ENCODE measurements around the gene NRXN3.

Gene NRXN3

GRCh38 chr14:78152201-78153063, 17.7 kb upstream of the NRXN3 start:
- H3K9me3 Mint-ChIP-seq: peaks cover 0 to 6% of the 10 kb centered on the region in 2 donors
- no peak overlapping the region for H3K4me3 Mint-ChIP-seq
- H3K27me3 Mint-ChIP-seq: peaks cover 0 to 26% of the 10 kb centered on the region in 2 donors
- H3K27ac Mint-ChIP-seq: no peak overlapping the region
- DNase-seq (no peak), ATAC-seq (replicated peaks) (no peak)
- no peaks in the 10 kb centered on the region for H3K36me3 Mint-ChIP-seq (ENCODE audit: insufficient read depth)
- H3K4me1 Mint-ChIP-seq (ENCODE audit: low read depth in 2 of 2): no peaks in the 10 kb centered on the region

GRCh38 chr14:78153064-78153341, 17.2 kb upstream of the NRXN3 start:
- Mint-ChIP-seq H3K4me1 (ENCODE audit: low read depth in 2 of 2) (no peaks in the 10 kb centered on the region), H3K4me3 (no peak overlapping the region), H3K36me3 (ENCODE audit: insufficient read depth) (no peaks in the 10 kb centered on the region), H3K27me3 (peaks cover 0 to 26% of the 10 kb centered on the region in 2 donors), H3K27ac (no peak overlapping the region), H3K9me3 (peaks cover 0 to 4% of the 10 kb centered on the region in 2 donors)
- ATAC-seq (replicated peaks): no peak
- no peak for DNase-seq

- Mint-ChIP-seq H3K4me3 (no peak overlapping the region), H3K4me1 (ENCODE audit: low read depth in 2 of 2) (no peaks in the 10 kb centered on the region), H3K36me3 (ENCODE audit: insufficient read depth) (no peaks in the 10 kb centered on the region), H3K27me3 (peaks cover 3 to 26% of the 10 kb centered on the region in 2 donors), H3K9me3 (peaks cover 0 to under 1% of the 10 kb centered on the region in 2 donors), H3K27ac (no peak overlapping the region)
- no peak for ATAC-seq (replicated peaks)
- DNase-seq: no peak
Measured at GRCh38 chr14:78154827-78155226, 15.3 kb upstream of the NRXN3 start.

GRCh38 chr14:78156196-78156595, 14.0 kb upstream of the NRXN3 start:
- Mint-ChIP-seq H3K27ac (no peak overlapping the region), H3K4me1 (ENCODE audit: low read depth in 2 of 2) (no peaks in the 10 kb centered on the region), H3K27me3 (peaks cover 6 to 26% of the 10 kb centered on the region in 2 donors), H3K9me3 (peaks cover 0 to 1% of the 10 kb centered on the region in 2 donors), H3K4me3 (no peak overlapping the region), H3K36me3 (ENCODE audit: insufficient read depth) (no peaks in the 10 kb centered on the region)
- ATAC-seq (replicated peaks) (no peak), DNase-seq (no peak)

- Mint-ChIP-seq H3K36me3 (ENCODE audit: insufficient read depth) (no peaks in the 10 kb centered on the region), H3K9me3 (peaks cover 0 to 1% of the 10 kb centered on the region in 2 donors)
- no peak for ATAC-seq (replicated peaks)
Measured at GRCh38 chr14:78157494-78158437, 12.4 kb upstream of the NRXN3 start.

GRCh38 chr14:78162202-78162601, 8.0 kb upstream of the NRXN3 start:
- Mint-ChIP-seq H3K27me3 (peaks cover 19 to 39% of the 10 kb centered on the region in 2 donors), H3K4me1 (ENCODE audit: low read depth in 2 of 2) (no peaks in the 10 kb centered on the region), H3K36me3 (ENCODE audit: insufficient read depth) (no peaks in the 10 kb centered on the region), H3K4me3 (no peak overlapping the region), H3K27ac (no peak overlapping the region), H3K9me3 (peaks cover 0 to 1% of the 10 kb centered on the region in 2 donors)
- no peak for ATAC-seq (replicated peaks)
- no peak for DNase-seq

More at GRCh38 chr14:78157494-78158437, 12.4 kb upstream of the NRXN3 start:
- no peak for DNase-seq
- Mint-ChIP-seq H3K4me1 (ENCODE audit: low read depth in 2 of 2) (no peaks in the 10 kb centered on the region), H3K4me3 (no peak overlapping the region), H3K27me3 (peaks cover 18 to 33% of the 10 kb centered on the region in 2 donors), H3K27ac (no peak overlapping the region)

- Mint-ChIP-seq H3K4me3 (no peak overlapping the region), H3K27me3 (peaks cover 19 to 45% of the 10 kb centered on the region in 2 donors), H3K4me1 (ENCODE audit: low read depth in 2 of 2) (no peaks in the 10 kb centered on the region), H3K36me3 (ENCODE audit: insufficient read depth) (no peaks in the 10 kb centered on the region), H3K27ac (no peak overlapping the region), H3K9me3 (peaks cover 0 to 1% of the 10 kb centered on the region in 2 donors)
- DNase-seq (no peak), ATAC-seq (replicated peaks) (no peak)
Measured at GRCh38 chr14:78164226-78164853, 5.8 kb upstream of the NRXN3 start.

- no peak for DNase-seq
- Mint-ChIP-seq H3K4me3 (no peak overlapping the region), H3K27ac (no peak overlapping the region), H3K36me3 (ENCODE audit: insufficient read depth) (peaks cover 3% of the 10 kb centered on the region), H3K4me1 (ENCODE audit: low read depth in 2 of 2) (no peaks in the 10 kb centered on the region), H3K9me3 (peaks cover 6 to 13% of the 10 kb centered on the region in 2 donors), H3K27me3 (peaks cover 6 to 33% of the 10 kb centered on the region in 2 donors)
- ATAC-seq (replicated peaks): no peak
Measured at GRCh38 chr14:78172428-78172827, 2.3 kb downstream of the NRXN3 start.

GRCh38 chr14:78173346-78174035, 3.3 kb downstream of the NRXN3 start:
- no peaks in the 10 kb centered on the region for H3K4me1 Mint-ChIP-seq (ENCODE audit: low read depth in 2 of 2)
- no peak overlapping the region for H3K27ac Mint-ChIP-seq
- DNase-seq: no peak
- H3K9me3 Mint-ChIP-seq: peaks cover 6 to 13% of the 10 kb centered on the region in 2 donors
- ATAC-seq (replicated peaks): no peak
- no peak overlapping the region for H3K4me3 Mint-ChIP-seq
- H3K36me3 Mint-ChIP-seq (ENCODE audit: insufficient read depth): peaks cover 3% of the 10 kb centered on the region
- peaks cover 6 to 33% of the 10 kb centered on the region in 2 donors for H3K27me3 Mint-ChIP-seq

GRCh38 chr14:78175412-78175811, 5.2 kb downstream of the NRXN3 start:
- Mint-ChIP-seq H3K4me3 (no peak overlapping the region), H3K36me3 (ENCODE audit: insufficient read depth) (peaks cover 3% of the 10 kb centered on the region), H3K27me3 (peaks cover 6 to 43% of the 10 kb centered on the region in 2 donors), H3K4me1 (ENCODE audit: low read depth in 2 of 2) (no peaks in the 10 kb centered on the region), H3K9me3 (peaks cover 6 to 14% of the 10 kb centered on the region in 2 donors), H3K27ac (no peak overlapping the region)
- DNase-seq (no peak), ATAC-seq (replicated peaks) (no peak)

- Mint-ChIP-seq H3K27me3 (peaks cover 2 to 36% of the 10 kb centered on the region in 2 donors), H3K4me1 (ENCODE audit: low read depth in 2 of 2) (no peaks in the 10 kb centered on the region), H3K36me3 (ENCODE audit: insufficient read depth) (peaks cover 3% of the 10 kb centered on the region), H3K4me3 (no peak overlapping the region), H3K27ac (no peak overlapping the region), H3K9me3 (peaks cover 6 to 9% of the 10 kb centered on the region in 2 donors)
- DNase-seq: no peak
- no peak for ATAC-seq (replicated peaks)
Measured at GRCh38 chr14:78178071-78178470, 7.9 kb downstream of the NRXN3 start.

- Mint-ChIP-seq H3K36me3 (ENCODE audit: insufficient read depth) (peaks cover 3% of the 10 kb centered on the region), H3K9me3 (peaks cover under 1 to 5% of the 10 kb centered on the region in 2 donors), H3K27me3 (peaks cover 5 to 31% of the 10 kb centered on the region in 2 donors), H3K27ac (no peak overlapping the region), H3K4me1 (ENCODE audit: low read depth in 2 of 2) (no peaks in the 10 kb centered on the region), H3K4me3 (no peak overlapping the region)
- ATAC-seq (replicated peaks) (no peak), DNase-seq (no peak)
Measured at GRCh38 chr14:78178971-78179370, 8.8 kb downstream of the NRXN3 start.

- Mint-ChIP-seq H3K27me3 (peaks cover 5 to 36% of the 10 kb centered on the region in 2 donors), H3K4me1 (ENCODE audit: low read depth in 2 of 2) (no peaks in the 10 kb centered on the region), H3K27ac (no peak overlapping the region), H3K4me3 (no peak overlapping the region), H3K9me3 (peaks cover 2 to 9% of the 10 kb centered on the region in 2 donors), H3K36me3 (ENCODE audit: insufficient read depth) (no peaks in the 10 kb centered on the region)
- DNase-seq: no peak
- ATAC-seq (replicated peaks): no peak
Measured at GRCh38 chr14:78181270-78181669, 11.1 kb downstream of the NRXN3 start.

Measured in effector memory CD8-positive, alpha-beta T cell (primary cell).